Psoas muscle (tissue), 8 donors: ENCODE results near the gene C1orf198. TPM values are rescaled to one million over a fixed set of nuclear protein-coding genes. Genes with fewer than 3 reads are reported as not detected.

Source experiments
- ATAC-seq, 4 donors: fragments of 200-7000 bp; cut with Tn5 transposase; one replicate each; pipeline ENCODE4 v1.9.1; 2020; ENCODE audit warnings: moderate library complexity in 3 of 4, mild to moderate bottlenecking in 2 of 4
- DNase-seq, 2 donors: peaks; one replicate each; pipeline ENCODE4 v3.0.0-alpha.2; 2020
- H3K27ac ChIP-seq: fragments of 200-600 bp; one replicate; pipeline ENCODE4 v1.8.0; 2022
- H3K27me3 ChIP-seq, 3 donors: fragments of 200-600 bp in 1 of 3; one replicate each; pipeline versions ENCODE4 v1.6.1 to v1.8.0; 2013 to 2022; ENCODE audit warnings: low read length in 2 of 3, mild to moderate bottlenecking in 2 of 3, moderate library complexity in 1 of 3; ENCODE audit not compliant: insufficient read depth in 3 of 3
- H3K36me3 ChIP-seq, 2 donors: fragments of 200-600 bp in 1 of 2; one replicate each; pipeline versions ENCODE4 v1.6.1 to v1.8.0; 2013 to 2022; ENCODE audit warnings: low read depth in 1 of 2, mild to moderate bottlenecking in 1 of 2, moderate library complexity in 1 of 2; ENCODE audit not compliant: insufficient read depth in 1 of 2
- H3K4me1 ChIP-seq: fragments of 200-600 bp; one replicate; pipeline ENCODE4 v1.8.0; 2022
- H3K4me3 ChIP-seq: fragments of 200-600 bp; one replicate; pipeline ENCODE4 v1.8.0; 2022; ENCODE audit warnings: mild to moderate bottlenecking
- H3K9me3 ChIP-seq: fragments of 200-600 bp; one replicate; pipeline ENCODE4 v1.8.0; 2022
- WGBS, 3 donors: extraction: QIAGEN DNeasy Blood & Tissue Kit; methylation state at CpG; one replicate each; pipeline versions ENCODE4 v1.1.6 to v1.1.7; 2013; 5-methylcytosine and 5-hydroxymethylcytosine counted together
- intact Hi-C, 2 donors: fragments of 100-400 bp; cut with DNase I; formaldehyde crosslinking; loops; one replicate each; pipeline versions ENCODE4 v1.11.0 to v1.14.2; 2022
- polyA plus RNA-seq, 3 donors: library from polyadenylated mRNA; stranded (reverse); fragments of 200-250 nt; gene quantifications; one replicate each; pipeline ENCODE4 v1.2.3, GENCODE V29; 2013
- total RNA-seq, 4 donors: library from RNA; stranded (reverse); fragmentation: NEBNext Ultra II Directional in 2 of 4; extraction: Animal tissue kit (Norgen Biotek cat#: 25700) in 2 of 4; gene quantifications; one replicate each; pipeline versions ENCODE4 v1.2.1 to v1.2.4, GENCODE V29; 2021 to 2023
- TF ChIP-seq, protein P1 (sequence below): fragments of 200-600 bp; IDR thresholded peaks from one replicate; pipeline ENCODE4 v1.8.0; 2022; ENCODE audit warnings: antibody characterized with exemption
- donor health status: healthy with polysubstance abuse.
- donor health status: DM: no; HTN: no; CAD: no; lungs with moderate emphysema.
- donor health status: Bipolar disorder and iron deficiency.
- donor health status: healthy.
- donor health status: DM: yes; HTN: yes; CAD: no.
- donor health status: DM: no; HTN: no; CAD: no.
- donor health status: DM: no; HTN: no; CAD: no.
- donor health status: DM: yes; HTN: yes; CAD: no.

C1orf198 gene
- total and polyA plus RNA-seq, 7 donors: 32.0 to 122 (median 81.8) TPM

DNA sequence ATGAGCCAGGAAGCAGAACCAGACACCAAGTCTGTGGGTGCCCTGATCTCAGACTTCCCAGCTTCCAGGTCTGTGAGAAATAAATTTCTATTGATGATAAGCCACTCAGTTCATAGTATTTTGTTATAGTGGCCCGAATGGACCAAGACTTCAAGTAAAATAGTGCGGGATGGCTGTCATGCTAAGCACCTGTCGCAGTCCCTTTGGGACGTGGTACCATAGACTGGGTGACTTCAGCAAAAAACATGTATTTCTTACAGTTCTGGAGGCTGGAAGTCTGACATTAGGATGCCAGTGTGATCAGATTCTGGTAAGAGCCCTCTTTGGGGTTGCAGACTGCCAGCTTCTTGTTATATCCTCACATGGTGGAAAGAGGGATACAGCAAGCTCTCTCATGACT lies 2.6 kb upstream of the C1orf198 start:
- no peaks in the 10 kb centered on the region for H3K36me3 ChIP-seq
- TF ChIP-seq, protein P1, sequence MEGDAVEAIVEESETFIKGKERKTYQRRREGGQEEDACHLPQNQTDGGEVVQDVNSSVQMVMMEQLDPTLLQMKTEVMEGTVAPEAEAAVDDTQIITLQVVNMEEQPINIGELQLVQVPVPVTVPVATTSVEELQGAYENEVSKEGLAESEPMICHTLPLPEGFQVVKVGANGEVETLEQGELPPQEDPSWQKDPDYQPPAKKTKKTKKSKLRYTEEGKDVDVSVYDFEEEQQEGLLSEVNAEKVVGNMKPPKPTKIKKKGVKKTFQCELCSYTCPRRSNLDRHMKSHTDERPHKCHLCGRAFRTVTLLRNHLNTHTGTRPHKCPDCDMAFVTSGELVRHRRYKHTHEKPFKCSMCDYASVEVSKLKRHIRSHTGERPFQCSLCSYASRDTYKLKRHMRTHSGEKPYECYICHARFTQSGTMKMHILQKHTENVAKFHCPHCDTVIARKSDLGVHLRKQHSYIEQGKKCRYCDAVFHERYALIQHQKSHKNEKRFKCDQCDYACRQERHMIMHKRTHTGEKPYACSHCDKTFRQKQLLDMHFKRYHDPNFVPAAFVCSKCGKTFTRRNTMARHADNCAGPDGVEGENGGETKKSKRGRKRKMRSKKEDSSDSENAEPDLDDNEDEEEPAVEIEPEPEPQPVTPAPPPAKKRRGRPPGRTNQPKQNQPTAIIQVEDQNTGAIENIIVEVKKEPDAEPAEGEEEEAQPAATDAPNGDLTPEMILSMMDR: no peak
- H3K9me3 ChIP-seq: no peaks in the 10 kb centered on the region
- no peak overlapping the region for H3K27ac ChIP-seq
- H3K4me3 ChIP-seq: no peak overlapping the region
- ATAC-seq (no peak), DNase-seq (no peak)
- intact Hi-C loops: no loop called here
- WGBS, 3 donors: 89 to 96% (median 92%) methylated on average over 4 of the region's 4 CpGs
- H3K27me3 ChIP-seq: no peaks in the 10 kb centered on the region
- H3K4me1 ChIP-seq: peaks cover 14% of the 10 kb centered on the region

DNA sequence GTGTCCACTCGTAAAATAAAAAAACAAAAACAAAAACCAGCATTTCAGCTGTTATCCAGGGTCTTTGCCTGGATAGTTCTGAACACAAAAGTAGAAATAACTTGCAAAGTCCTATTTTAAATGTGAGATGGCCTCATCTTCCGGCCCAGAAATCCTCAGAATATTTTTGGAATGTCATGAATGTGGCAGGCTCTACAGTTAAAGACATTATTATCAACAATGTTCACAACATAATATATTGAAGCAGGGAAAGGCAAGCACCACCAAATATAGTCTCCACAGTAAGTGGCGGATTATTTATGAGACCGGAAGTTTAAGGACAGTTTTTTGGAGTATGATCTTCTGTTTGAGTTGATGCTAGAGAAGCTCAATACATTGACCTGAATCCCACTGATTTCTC lies 1.2 kb upstream of the C1orf198 start:
- ATAC-seq: no peak
- peaks cover 29% of the 10 kb centered on the region for H3K4me1 ChIP-seq
- WGBS, 3 donors: 64 to 74% (median 64%) methylated on average over 4 of the region's 4 CpGs

DNA sequence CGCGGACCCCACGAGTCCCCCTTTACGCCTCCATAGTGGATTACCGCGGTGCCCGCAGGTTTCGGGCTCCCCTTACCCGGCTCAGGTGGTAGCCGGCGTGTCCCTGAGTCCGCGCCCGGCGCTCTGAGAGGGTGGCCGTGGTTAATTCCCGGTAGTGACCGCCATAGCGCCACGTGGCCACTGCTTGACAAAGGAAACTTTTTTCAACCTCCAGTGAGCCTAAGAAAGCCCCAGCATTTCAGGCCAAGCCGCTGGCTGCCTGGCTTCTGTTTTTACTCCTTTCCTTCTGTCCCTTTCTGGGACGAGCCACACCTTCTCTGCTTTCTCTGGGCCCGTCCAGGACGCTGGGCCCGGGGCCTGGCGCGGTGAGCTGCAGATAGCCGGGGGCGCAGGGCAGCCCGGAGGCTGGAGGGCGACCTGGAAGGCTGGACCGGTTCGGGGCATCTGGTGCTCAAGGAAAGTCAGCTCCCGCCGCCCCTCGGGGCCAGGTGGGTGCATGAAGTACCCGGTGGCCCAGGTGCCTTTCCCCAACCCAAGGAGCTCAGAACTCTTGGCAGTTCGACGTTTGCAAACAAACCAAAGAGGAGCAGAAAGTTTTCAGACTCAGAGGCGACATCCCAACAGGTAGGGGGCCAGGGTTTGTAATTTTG lies 540 bp upstream of the C1orf198 start:
- intact Hi-C loops: loop anchor here in 1 of 2 donors (5.0 kb wide), 1 partner anchor 62 kb away; no protein-coding TSS in a partner anchor
- DNase-seq (peak; percentile 64 to 85), ATAC-seq (peak; percentile 77 to 80 (median 78))
- WGBS, 3 donors: 5 to 10% (median 6%) methylated on average over 34 to 40 of the region's 40 CpGs
- Histone ChIP-seq H3K4me1 (peaks cover 35% of the 10 kb centered on the region), H3K27ac (peak overlapping the region; percentile 90), H3K36me3 (no peaks in the 10 kb centered on the region), H3K27me3 (no peaks in the 10 kb centered on the region), H3K4me3 (peak overlapping the region; percentile 85), H3K9me3 (no peaks in the 10 kb centered on the region)
- TF ChIP-seq, protein P1: no peak

More for the DNA sequence above, 1.2 kb upstream of the C1orf198 start:
- TF ChIP-seq, protein P1: no peak
- intact Hi-C loops: loop anchor here in 1 of 2 donors (5.0 kb wide), 1 partner anchor 62 kb away; no protein-coding TSS in a partner anchor
- Histone ChIP-seq H3K36me3 (no peaks in the 10 kb centered on the region), H3K27ac (peak overlapping the region; percentile 90), H3K27me3 (no peaks in the 10 kb centered on the region), H3K4me3 (peak overlapping the region; percentile 85), H3K9me3 (no peaks in the 10 kb centered on the region)
- DNase-seq: no peak

DNA sequence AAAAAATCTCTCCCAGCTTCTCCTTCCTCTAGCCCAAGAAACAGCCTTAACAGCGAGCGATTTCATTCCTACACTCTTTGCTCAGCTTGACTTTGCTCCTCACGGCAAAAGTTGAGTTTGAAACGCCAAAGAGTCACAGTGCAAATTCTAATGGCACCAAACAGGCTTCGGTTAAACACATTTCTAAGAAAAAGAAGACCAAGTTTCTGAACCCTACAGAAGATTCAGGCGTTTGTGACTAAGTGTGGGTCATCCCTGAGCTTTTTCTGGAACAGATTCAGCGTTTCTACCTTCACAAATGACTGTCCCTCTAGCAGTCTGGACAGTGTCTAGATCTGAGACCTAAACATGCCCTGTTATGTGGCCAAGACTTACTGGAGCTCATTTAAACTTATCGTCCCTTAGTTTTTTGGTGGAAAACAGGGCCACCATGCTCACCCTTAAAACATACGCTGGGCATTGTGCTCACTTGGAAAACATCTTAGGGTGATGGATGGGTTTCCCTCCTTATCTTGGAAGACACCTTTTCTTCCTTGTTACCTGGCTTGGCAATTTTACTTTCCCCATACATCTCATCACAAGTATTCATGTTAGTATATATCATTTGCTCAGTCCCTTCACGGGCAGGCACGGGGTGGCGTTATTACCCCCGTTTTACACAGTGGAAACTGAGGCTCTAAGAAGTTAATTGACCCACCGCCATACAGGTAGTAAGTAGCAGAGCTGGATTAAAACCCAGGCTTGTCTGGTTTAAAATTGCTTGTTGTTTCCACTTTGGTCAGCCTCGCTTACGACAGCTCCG lies 1.0 kb downstream of the C1orf198 start:
- H3K4me1 ChIP-seq: peaks cover 51% of the 10 kb centered on the region
- H3K9me3 ChIP-seq: no peaks in the 10 kb centered on the region
- H3K27ac ChIP-seq: peak overlapping the region; percentile 90
- no peaks in the 10 kb centered on the region for H3K27me3 ChIP-seq
- TF ChIP-seq, protein P1: no peak
- H3K36me3 ChIP-seq: no peaks in the 10 kb centered on the region
- ATAC-seq: peak in 2 of 4 donors; percentile 30 to 52
- no peak for DNase-seq
- intact Hi-C loops: loop anchor here in 1 of 2 donors (5.0 kb wide), 1 partner anchor 60 kb away; no protein-coding TSS in a partner anchor
- 8 to 12% (median 8%) methylated on average over 17 of the region's 17 CpGs for WGBS, 3 donors
- H3K4me3 ChIP-seq: peak overlapping the region; percentile 85
